ENCODE results near the gene ZCCHC2. TPM values are rescaled to one million over a fixed set of nuclear protein-coding genes. Genes with fewer than 3 reads are reported as not detected.

The ZCCHC2 gene
- total and polyA plus RNA-seq, 2 of the 13 experiments (the other 11 are each of a cell fraction or from before 2014, with no cell fraction given), result 62.5 to 76.1 TPM

DNA sequence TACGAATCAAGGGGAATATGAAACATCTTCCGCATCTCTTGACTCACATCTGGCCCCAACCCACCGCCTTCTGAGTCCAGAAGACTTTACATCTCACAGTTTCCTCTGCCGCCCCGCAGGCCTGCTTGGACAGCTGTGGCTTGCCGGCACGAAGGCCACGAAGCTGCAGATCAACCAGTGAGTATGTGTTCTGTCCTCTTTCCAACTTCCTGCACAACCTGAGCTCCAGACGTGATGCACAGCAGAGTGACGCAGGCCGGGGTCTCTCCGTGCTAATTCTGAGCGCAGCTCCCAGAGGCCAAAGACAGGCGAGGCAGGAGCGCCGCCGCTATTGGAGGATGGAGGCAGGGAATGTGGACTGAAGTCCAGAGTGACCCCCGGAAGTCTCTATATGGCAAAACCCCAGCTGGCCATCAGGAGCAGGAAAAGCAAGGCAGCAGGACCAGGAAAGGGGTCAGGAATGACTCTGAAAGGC is 93.5 kb downstream of the ZCCHC2 start (continued):
- TF ChIP-seq KLF6 (CRISPR knock-in tag; IDR thresholded peaks at IDR 0.05) (no peak), TEAD3 (CRISPR knock-in tag; optimal IDR thresholded peaks at IDR 0.05; ENCODE audit: borderline replicate concordance) (peak; percentile 49), ZNF101 (CRISPR knock-in tag; IDR thresholded peaks at IDR 0.05; ENCODE audit: borderline replicate concordance, low read depth) (no peak), WIZ (CRISPR knock-in tag; IDR thresholded peaks at IDR 0.05) (no peak), ZNF768 (CRISPR knock-in tag; IDR thresholded peaks at IDR 0.05) (peak; percentile 14; the same call in 1 of the 2 replicates), ZNF567 (CRISPR knock-in tag; IDR thresholded peaks at IDR 0.05; ENCODE audit: borderline replicate concordance) (no peak), PAX8 (CRISPR knock-in tag; IDR thresholded peaks at IDR 0.05; ENCODE audit: borderline replicate concordance) (no peak), ETV5 (CRISPR knock-in tag; IDR thresholded peaks at IDR 0.05; ENCODE audit: borderline replicate concordance) (peak; percentile 35; the same call in 1 of the 2 replicates), GATA4 (IDR thresholded peaks at IDR 0.05; ENCODE audit: borderline replicate concordance, low read depth) (no peak), POLR2G (IDR thresholded peaks at IDR 0.05; ENCODE audit: low read depth, low read length) (no peak), REPIN1 (CRISPR knock-in tag; IDR thresholded peaks at IDR 0.05; ENCODE audit: borderline replicate concordance, low read depth) (no peak), FOXK1 (CRISPR knock-in tag; IDR thresholded peaks at IDR 0.05; ENCODE audit: borderline replicate concordance, low read depth) (no peak), ZNF563 (CRISPR knock-in tag; IDR thresholded peaks at IDR 0.05) (no peak), CC2D1A (CRISPR knock-in tag; IDR thresholded peaks at IDR 0.05) (no peak), ZNF550 (CRISPR knock-in tag; IDR thresholded peaks at IDR 0.05; ENCODE audit: borderline replicate concordance) (no peak), SRSF1 (optimal IDR thresholded peaks at IDR 0.05; ENCODE audit: low read depth, low read length) (no peak), KDM5A (IDR thresholded peaks at IDR 0.05; ENCODE audit: borderline replicate concordance, low read length) (no peak), U2AF1 (optimal IDR thresholded peaks at IDR 0.05; ENCODE audit: low read depth, low read length) (no peak), HNRNPLL (IDR thresholded peaks at IDR 0.05; ENCODE audit: low read depth, low read length, poor library complexity, severe bottlenecking) (peak; percentile 39), ZNF687 (CRISPR knock-in tag; IDR thresholded peaks at IDR 0.05) (peak; percentile 63), ZNF761 (CRISPR knock-in tag; conservative IDR thresholded peaks at IDR 0.05) (no peak)
- TF ChIP-seq, protein P1, sequence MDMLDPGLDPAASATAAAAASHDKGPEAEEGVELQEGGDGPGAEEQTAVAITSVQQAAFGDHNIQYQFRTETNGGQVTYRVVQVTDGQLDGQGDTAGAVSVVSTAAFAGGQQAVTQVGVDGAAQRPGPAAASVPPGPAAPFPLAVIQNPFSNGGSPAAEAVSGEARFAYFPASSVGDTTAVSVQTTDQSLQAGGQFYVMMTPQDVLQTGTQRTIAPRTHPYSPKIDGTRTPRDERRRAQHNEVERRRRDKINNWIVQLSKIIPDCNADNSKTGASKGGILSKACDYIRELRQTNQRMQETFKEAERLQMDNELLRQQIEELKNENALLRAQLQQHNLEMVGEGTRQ (IDR thresholded peaks at IDR 0.05; ENCODE audit: low read depth, low read length), result no peak
- TF ChIP-seq, protein P1 (CRISPR knock-in tag; IDR thresholded peaks at IDR 0.05; ENCODE audit: borderline replicate concordance), result peak; percentile 88; the same call in 1 of the 2 replicates
- TF ChIP-seq, protein P2, sequence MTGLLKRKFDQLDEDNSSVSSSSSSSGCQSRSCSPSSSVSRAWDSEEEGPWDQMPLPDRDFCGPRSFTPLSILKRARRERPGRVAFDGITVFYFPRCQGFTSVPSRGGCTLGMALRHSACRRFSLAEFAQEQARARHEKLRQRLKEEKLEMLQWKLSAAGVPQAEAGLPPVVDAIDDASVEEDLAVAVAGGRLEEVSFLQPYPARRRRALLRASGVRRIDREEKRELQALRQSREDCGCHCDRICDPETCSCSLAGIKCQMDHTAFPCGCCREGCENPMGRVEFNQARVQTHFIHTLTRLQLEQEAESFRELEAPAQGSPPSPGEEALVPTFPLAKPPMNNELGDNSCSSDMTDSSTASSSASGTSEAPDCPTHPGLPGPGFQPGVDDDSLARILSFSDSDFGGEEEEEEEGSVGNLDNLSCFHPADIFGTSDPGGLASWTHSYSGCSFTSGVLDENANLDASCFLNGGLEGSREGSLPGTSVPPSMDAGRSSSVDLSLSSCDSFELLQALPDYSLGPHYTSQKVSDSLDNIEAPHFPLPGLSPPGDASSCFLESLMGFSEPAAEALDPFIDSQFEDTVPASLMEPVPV (CRISPR knock-in tag; IDR thresholded peaks at IDR 0.05), result no peak
